Measurements from ENCODE around the gene NEK5. TPM values are rescaled to one million over a fixed set of nuclear protein-coding genes. Genes with fewer than 3 reads are reported as not detected.

The NEK5 gene
- total and polyA plus RNA-seq, 2 of the 8 experiments (the other 6 are each of a cell fraction or from before 2014, with no cell fraction given), result 0.12 to 0.35 TPM

DNA sequence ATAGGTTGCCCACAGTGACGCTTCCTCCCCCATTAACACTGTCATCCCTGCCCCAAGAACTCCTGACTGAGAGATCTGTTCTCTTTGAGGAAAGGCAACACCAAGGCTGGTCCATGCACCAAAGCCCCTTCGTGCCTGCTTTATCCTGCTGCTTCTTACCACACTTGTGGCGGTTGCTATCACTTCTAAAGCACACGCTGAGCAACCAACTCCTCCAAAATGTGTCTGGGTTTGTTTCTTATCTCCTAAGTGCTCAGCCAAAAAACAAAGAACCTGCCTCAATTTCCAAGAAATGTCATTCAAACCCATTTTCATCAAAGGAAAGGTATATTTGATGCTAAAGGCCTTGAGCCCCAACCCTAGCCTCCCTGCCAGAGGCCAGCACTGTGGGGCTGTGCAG lies 132.2 kb downstream of the NEK5 start (continued):
- TF ChIP-seq CEBPB (IDR thresholded peaks at IDR 0.05; ENCODE audit: low read depth, low read length) (no peak), KDM5A (IDR thresholded peaks at IDR 0.05; ENCODE audit: low read length) (no peak), CBX8 (IDR thresholded peaks at IDR 0.05; ENCODE audit: borderline replicate concordance, low read depth, low read length) (no peak), SP1 (IDR thresholded peaks at IDR 0.05; ENCODE audit: low read depth, low read length) (no peak)

All from H1 (cell line).